ENCODE measurements around the gene ARHGEF6.

ARHGEF6 gene

DNA sequence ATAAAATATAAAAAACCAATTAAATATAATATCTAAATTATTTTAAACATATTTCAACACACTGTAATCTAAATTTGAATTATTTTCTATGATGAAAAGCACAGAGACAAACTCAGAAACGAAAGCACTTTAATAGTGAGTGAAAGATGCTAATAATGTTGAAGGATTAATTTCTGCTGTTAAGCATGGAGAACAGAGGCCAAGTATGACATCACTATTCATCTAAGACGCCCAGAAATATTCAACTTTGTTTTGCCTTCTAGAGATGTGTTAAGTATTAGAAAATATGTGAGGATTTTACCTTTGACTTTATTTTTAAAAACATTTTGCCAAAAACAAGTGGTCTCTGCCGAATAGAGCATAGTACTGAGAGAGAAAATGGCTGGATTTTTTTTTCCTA, 19.3 kb downstream of the ARHGEF6 start:
- DNase-seq (ENCODE audit: low read depth): no peak
- H3K4me3 ChIP-seq (ENCODE audit: low read depth, low read length): no peak overlapping the region
- TF ChIP-seq, protein P1, sequence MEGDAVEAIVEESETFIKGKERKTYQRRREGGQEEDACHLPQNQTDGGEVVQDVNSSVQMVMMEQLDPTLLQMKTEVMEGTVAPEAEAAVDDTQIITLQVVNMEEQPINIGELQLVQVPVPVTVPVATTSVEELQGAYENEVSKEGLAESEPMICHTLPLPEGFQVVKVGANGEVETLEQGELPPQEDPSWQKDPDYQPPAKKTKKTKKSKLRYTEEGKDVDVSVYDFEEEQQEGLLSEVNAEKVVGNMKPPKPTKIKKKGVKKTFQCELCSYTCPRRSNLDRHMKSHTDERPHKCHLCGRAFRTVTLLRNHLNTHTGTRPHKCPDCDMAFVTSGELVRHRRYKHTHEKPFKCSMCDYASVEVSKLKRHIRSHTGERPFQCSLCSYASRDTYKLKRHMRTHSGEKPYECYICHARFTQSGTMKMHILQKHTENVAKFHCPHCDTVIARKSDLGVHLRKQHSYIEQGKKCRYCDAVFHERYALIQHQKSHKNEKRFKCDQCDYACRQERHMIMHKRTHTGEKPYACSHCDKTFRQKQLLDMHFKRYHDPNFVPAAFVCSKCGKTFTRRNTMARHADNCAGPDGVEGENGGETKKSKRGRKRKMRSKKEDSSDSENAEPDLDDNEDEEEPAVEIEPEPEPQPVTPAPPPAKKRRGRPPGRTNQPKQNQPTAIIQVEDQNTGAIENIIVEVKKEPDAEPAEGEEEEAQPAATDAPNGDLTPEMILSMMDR (IDR thresholded peaks at IDR 0.05; ENCODE audit: low read depth, low read length): no peak
- no peak for TF ChIP-seq MYC (IDR thresholded peaks at IDR 0.05; ENCODE audit: low read depth, low read length)
- TF ChIP-seq, protein P2, sequence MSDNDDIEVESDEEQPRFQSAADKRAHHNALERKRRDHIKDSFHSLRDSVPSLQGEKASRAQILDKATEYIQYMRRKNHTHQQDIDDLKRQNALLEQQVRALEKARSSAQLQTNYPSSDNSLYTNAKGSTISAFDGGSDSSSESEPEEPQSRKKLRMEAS (IDR thresholded peaks at IDR 0.05; ENCODE audit: low read depth, low read length): no peak
- TF ChIP-seq POLR2A (IDR thresholded peaks at IDR 0.05; ENCODE audit: extremely low read depth, insufficient read length): no peak

DNA sequence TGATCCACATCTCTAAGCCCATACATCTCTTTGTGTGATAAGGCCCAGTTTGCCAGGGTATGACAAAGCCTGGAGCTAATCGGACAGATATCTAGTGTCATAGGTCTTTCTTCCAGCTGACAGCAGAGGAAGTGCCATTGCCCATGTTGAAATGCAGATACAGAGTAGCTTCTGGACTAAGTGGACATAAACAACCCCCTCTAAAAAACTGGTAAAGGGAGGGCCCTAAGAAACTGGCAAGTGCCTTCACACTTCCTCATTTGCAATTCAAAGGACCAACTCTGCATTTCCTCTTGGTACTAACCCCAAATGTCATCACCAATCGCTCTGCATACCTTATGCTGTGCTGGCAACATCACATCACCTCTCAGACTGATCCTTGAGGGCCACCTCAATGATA, 20.8 kb downstream of the ARHGEF6 start:
- DNase-seq (ENCODE audit: low read depth): peak; percentile 75
- no peak for TF ChIP-seq POLR2A (IDR thresholded peaks at IDR 0.05; ENCODE audit: extremely low read depth, insufficient read length)
- TF ChIP-seq, protein P1 (IDR thresholded peaks at IDR 0.05; ENCODE audit: low read depth, low read length): no peak
- TF ChIP-seq, protein P2 (IDR thresholded peaks at IDR 0.05; ENCODE audit: low read depth, low read length): no peak
- TF ChIP-seq MYC (IDR thresholded peaks at IDR 0.05; ENCODE audit: low read depth, low read length): no peak
- H3K4me3 ChIP-seq (ENCODE audit: low read depth, low read length): no peak overlapping the region

DNA sequence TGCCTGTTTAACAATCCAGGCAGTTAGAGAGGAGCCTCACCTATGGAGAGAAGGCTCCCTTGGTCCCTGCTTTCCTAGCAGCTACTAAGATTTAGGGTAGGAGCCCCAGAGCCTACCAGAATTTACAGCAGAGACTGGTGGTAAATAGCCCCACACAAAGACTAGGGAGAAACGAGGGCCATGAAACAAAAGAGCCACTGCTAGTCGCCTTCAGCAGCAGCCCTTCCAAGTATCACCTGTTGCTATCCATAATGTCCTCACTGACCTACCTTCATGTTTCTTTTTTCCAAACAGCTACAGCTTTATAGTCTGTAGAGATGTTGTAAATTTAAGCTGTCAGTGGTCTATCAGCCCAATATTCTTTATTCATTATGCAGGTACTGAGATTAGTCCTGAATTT, 25.3 kb downstream of the ARHGEF6 start:
- TF ChIP-seq, protein P2 (IDR thresholded peaks at IDR 0.05; ENCODE audit: low read depth, low read length): no peak
- TF ChIP-seq, protein P1 (IDR thresholded peaks at IDR 0.05; ENCODE audit: low read depth, low read length): no peak
- no peak for TF ChIP-seq POLR2A (IDR thresholded peaks at IDR 0.05; ENCODE audit: extremely low read depth, insufficient read length)
- no peak for TF ChIP-seq MYC (IDR thresholded peaks at IDR 0.05; ENCODE audit: low read depth, low read length)
- no peak overlapping the region for H3K4me3 ChIP-seq (ENCODE audit: low read depth, low read length)
- no peak for DNase-seq (ENCODE audit: low read depth)

DNA sequence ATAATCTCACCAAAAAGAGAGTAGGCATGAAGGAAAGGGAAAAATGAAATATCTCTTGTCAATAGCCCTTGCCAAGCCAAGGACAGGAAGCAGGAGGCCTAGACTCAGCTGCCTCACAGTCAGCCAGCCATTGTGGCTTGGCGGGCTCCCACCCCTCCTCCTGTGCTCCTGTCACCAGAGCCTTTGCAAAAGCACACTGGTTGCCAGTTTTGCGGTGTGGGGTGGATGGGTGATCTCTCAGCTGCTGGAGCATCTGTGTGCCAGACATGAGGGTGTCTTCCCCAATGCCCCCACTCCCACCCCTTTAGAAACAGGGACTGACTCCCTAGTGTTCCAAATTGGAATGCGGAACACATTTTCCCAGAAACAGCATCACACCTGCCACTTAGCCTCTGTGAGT, 26.1 kb downstream of the ARHGEF6 start:
- DNase-seq (ENCODE audit: low read depth): no peak

DNA sequence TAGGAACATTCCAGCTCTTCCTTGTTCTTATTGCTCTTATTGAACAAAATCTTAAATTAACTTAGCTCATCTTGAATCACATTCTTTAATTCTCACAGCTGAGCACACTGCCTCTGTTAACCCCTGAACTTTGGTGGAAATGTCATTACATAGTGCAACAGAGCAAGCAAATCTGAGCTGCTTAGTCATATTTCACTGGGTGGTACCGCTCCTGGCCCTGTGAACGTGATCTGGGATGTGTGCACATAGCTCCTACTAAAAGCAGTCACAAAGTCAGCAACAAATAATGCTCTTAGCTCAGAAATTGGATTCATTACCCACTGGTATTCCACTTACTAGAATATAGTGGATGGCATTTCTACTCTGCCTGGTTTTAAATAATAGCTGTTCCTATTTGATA, 27.9 kb downstream of the ARHGEF6 start:
- no peak for DNase-seq (ENCODE audit: low read depth)
- H3K4me3 ChIP-seq (ENCODE audit: low read depth, low read length): no peak overlapping the region
- TF ChIP-seq, protein P1 (IDR thresholded peaks at IDR 0.05; ENCODE audit: low read depth, low read length): no peak
- no peak for TF ChIP-seq MYC (IDR thresholded peaks at IDR 0.05; ENCODE audit: low read depth, low read length)
- TF ChIP-seq, protein P2 (IDR thresholded peaks at IDR 0.05; ENCODE audit: low read depth, low read length): no peak
- no peak for TF ChIP-seq POLR2A (IDR thresholded peaks at IDR 0.05; ENCODE audit: extremely low read depth, insufficient read length)

More for the DNA sequence above, 26.1 kb downstream of the ARHGEF6 start:
- TF ChIP-seq, protein P2 (IDR thresholded peaks at IDR 0.05; ENCODE audit: low read depth, low read length): no peak
- no peak for TF ChIP-seq MYC (IDR thresholded peaks at IDR 0.05; ENCODE audit: low read depth, low read length)
- no peak for TF ChIP-seq POLR2A (IDR thresholded peaks at IDR 0.05; ENCODE audit: extremely low read depth, insufficient read length)
- TF ChIP-seq, protein P1 (IDR thresholded peaks at IDR 0.05; ENCODE audit: low read depth, low read length): no peak
- no peak overlapping the region for H3K4me3 ChIP-seq (ENCODE audit: low read depth, low read length)
